Measurements from ENCODE around the gene TBC1D17.

The TBC1D17 gene

DNA sequence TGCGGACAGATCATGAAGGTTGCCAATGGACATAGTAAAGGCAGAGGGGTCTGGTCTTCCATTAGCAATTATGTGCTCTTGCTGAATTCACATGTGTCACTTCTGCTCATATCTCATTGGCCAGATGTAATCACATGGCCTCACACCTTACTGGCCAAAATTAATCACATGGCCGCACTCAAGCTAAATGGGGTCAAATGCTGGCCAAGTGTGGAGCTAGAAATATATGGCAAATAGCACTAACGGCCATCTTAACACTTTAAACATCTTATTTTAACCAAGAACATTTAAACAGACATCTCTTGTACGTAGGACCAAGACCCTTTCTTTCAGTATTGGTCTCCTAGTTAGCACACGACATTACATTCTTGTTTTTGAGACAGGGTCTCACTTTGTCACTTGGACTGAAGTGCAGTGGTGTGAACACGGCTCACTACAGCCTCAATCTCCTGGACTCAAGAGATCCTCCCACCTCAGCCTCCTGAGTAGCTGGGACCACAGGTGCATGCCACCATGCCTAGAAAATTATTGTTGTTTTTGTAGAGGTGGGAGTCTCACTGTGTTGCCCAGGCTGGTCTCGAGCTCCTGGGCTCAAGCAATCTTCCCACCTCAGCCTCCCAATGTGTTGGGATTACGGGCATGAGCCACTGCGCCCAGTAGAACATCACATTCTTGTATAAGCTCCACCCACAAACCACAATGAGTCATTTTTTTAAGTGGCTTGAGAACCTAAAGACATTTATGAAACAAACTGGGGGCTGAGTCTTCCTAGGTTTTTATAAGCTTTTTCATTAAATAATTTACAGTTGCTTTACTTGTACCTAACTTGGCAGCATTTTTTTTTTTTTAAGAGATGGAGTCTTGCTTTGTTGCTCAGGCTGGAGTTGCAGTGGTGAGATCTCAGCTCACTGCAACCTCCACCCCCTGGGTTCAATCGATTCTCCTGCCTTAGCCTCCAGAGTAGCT, 29.5 kb upstream of the TBC1D17 start:
- DNase-seq (ENCODE audit: low read depth in 3 of 3), result no peak

GRCh38 chr19:49848938-49849337, 28.6 kb upstream of the TBC1D17 start:
- DNase-seq (ENCODE audit: low read depth in 3 of 3), result no peak

DNA sequence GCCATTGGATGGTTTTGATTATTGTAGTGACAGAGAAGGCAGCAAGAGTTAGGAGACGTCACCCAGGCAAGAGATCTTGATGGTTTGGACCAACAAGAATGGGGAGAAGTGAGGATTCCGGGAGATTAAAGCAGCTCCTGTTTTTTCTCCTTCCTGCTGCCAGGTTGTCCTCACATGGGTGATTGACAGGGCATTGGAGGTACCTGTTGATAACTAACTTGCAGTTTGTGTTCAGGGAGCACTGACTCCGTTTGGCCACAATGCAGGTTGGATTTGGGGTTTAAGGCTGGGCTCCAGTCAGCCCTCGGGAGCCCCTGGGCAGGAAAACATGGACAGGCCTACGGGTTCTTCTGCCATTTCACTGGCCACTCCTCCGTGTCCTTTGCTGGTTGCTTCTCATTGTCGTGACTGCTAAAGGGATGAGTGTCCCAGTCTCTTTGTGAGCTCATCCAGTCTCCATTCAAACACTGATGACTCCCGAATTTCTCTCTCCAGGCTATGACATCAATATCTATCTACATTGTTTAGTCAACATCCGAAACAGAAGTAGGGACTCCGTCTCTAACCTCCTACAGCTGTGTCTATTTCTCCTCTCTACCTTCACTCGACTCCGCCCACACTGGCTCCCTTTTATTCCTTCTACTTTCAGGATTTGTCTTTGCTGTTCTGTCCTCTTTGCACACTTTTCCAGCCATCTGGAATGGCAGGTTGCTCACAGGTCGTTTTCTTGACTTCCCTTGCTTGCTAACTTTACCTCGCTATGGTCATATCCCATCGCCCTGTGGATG, 27.9 kb upstream of the TBC1D17 start:
- no peak for DNase-seq (ENCODE audit: low read depth in 3 of 3)

DNA sequence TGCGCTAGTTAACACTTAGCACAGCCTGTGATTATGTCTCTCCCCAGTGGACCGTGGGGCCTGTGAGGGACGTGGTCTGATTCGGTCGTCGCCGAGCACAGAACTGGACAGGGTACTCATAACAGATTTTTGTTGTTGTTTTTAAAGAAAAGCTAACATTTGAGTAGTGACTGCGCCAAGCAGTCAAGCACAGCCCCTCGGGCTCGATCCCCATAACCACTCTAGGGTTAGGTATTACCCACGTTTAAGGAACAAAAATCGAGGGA, 27.3 kb upstream of the TBC1D17 start:
- DNase-seq (ENCODE audit: low read depth in 3 of 3), result no peak

DNA sequence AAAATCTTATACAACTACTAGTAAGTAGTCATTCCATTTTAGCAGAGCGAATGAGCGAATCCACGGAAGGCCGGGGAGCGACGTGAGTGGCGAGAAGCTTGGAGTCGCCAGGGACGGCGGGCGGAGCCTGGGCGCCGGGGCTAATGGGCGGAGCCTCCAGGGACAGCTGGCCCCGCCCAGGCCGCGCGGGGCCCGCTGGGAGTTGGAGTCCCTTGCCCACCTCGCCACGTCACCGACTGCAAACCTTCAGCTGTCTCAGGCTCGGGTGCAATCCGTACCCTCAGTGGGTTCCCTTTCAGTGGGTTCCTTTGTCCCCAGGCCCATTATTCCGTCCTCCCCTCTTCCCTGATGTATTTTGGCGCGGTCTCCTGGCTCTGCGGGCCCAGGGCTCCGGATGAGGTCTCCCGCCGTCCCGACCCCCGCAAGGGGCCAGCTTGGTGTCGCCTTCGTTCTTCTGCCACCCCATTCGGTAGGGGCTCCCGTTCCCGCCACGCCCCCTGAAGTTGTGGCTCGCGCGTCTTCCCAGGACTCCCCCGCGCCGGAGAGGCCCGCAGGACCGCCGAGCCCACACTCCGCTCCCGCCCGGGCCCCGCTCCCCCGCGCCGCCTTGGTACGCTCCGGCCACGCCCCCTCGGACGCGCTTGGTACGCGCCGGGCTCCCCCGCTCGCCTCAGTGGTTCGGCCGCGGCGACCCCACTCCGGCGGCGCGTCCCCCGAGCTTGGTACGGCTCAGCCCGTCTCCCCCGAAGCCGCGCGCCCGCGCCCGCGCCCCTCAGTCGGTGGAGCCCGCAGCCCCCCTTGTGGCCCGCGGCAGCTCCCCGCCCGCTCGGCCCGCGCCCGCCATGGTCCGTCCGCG, 26.8 kb upstream of the TBC1D17 start, which contains the start of gene PTOV1:
Gene PTOV1, plus strand, starts transcription at position 673 of the 856 bp plus-strand sequence.
- peak; percentile 70 to 87 (median 79) for DNase-seq (ENCODE audit: low read depth in 3 of 3)

GRCh38 chr19:49851456-49852259, 25.8 kb upstream of the TBC1D17 start:
- no peak for DNase-seq (ENCODE audit: low read depth in 3 of 3)

DNA sequence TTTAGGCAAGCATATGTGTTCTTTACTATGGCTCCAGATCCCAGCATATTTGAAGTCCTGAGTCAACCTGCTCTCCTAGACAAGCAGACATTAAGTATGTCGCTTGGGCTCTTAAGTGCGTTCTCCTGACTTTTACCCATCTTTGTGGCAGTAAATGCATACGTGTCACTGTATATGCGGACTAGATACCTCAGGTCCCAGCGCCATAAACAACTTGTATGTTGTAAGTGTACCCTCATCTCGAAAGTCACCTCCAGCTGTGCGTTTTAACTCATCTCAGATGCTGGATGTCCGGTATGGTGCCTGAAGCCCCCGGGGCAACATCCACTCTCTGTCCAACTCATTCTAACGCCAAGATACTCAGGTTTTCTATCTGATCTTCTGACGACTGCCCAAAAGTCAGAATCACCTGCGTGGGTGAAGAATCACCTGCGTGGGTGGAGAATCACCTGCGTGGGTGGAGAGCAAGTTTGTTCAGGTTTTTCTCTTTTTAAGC, 24.8 kb upstream of the TBC1D17 start:
- no peak for DNase-seq (ENCODE audit: low read depth in 3 of 3)

DNA sequence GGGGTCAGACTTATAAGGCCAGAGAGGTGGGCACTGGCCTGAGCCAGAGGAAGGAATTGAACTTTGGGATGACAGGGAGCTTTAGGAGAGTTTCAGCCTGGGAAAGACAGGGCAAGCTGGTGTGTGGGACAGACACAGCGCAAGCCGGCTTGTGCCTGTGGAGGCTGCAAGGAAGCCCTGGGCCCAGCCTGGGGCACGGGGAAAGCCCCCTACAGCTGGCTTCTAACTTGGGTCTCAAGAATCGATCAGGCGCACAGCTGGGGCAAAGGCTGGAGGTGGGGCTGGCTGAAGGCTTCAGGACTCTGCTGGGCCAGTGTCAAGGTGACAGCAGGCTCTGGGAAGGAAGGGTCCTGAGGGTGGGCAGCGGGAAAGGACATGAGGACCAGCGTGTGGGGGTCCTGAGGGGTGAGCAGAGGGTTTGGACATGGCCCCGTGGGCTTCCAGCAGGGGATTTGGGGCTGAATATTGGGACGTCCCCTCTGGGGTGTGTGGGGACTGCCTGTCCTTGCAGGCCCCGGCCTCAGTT, 23.6 kb upstream of the TBC1D17 start:
- no peak for DNase-seq (ENCODE audit: low read depth in 3 of 3)

- DNase-seq (ENCODE audit: low read depth in 3 of 3), result no peak
These were observed 22.9 kb upstream of the TBC1D17 start for GRCh38 chr19:49854378-49855263.

DNA sequence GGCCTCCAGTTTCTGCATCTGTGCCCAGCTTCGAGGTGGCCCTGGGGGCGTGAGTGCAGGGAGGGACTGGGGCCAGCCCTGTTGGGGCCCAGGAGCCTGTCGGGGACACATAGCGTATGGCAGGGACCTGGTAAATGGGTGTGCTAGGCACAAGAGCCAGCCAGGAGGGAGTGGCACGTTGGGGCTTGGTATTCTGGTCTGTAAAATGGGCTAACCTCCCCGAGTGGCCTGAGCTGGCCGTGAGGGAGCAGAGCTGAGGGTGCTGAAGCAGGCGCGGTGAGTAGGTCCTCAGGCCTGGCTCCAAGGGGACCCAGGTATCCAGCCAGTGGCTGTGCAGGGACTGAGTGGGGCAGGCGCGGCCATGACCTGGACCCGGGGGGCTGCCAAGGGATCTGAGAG, 22.2 kb upstream of the TBC1D17 start:
- DNase-seq (ENCODE audit: low read depth in 3 of 3), result no peak

DNA sequence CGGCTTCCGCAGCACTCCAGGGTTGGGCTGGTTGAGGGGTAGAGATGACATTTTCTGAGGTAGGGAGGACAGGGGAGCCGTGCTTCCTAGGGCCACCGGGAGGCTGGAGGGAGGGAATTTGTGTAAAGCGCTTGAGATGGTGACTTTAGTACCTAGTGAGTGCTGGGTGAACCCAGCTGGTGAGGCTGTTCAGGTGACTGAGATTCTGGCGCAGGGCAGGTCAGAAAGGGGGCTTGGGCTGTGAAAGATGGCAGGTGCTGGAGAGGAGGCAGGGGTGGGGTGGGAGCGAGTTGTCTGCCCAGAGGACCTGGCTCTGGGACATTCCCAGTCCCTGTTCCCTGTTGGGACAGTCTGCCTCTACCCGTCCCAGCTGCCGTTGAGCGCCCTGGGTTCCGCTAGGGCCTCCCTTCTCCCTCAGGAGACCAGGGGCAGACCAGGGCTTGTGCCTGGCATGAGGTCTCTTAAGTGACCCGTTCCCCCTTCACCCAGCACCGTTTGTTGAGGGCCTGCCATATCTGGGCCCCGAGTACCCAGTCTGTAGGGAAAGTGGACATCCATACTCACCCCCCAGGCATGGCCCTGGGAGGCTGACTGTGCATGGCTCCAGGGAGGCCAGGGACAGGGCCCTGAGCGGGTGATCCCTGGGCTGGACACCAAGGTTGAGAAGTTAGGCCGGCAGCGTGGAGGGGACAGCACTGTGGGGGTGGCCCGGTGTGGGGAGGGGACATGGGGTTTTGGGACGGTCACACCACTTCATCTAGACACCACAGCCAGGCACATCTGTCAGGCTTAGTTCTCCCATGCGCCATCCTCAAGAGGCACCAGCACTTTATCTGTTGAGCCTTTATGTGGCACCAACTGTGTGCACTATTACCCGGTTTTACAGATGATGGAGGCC, 21.6 kb upstream of the TBC1D17 start:
- no peak for DNase-seq (ENCODE audit: low read depth in 3 of 3)

DNA sequence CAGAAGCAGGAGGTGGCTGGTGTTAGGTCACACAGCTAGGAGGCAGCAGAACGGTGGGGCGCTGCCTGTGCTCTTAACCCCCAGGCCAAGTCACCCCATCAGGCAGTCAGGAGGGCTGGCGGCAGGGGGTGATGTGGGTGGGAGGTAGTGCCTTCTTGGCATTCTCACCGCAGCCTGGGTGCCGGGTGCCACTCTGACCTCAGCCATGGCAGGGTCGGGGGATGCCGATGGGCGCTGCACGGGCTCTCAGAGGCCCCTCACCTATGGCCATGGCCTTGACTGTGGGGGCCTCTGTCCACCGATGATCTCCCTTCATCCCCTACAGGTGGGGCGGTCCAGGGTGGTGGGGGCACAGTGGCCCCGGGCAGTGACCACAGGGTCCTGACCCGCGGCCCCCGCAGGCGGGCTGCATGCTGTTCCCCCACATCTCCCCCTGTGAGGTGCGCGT, 20.9 kb upstream of the TBC1D17 start:
- no peak for DNase-seq (ENCODE audit: low read depth in 3 of 3)

DNA sequence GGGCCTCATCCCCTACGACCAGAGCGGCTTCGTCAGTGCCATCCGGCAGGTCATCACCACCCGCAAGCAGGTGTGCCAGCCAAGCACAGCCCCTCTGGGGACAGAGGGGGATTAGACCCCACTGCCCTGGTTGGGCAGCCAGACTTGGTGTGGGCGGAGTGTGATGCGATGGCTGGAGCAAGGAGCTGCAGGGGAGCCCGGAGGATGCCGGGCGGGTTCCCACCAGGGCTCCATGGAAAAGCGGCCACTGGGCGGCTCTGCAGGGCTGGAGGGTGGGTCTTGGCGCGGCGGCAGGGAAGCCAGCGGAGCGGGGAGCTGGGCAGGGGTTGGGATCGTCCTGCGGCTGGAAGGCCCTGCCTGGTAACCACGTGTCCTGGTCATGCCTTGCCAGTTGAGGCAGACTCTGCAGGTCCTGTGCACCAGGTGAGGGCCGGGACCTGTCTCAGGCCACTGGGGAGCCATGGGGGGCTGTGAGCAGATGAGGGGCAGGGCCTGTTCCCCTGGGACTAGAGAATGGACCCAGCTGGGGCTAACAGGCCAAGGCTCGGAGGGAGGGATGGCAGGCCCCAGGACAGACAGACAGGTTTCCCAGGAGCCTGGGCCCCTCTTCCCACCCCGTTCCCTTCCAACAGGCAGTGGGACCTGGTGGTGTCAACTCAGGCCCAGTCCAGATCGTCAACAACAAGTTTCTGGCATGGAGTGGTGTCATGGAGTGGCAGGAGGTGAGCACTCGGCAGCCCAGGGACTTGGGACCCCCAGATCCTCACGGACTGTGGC, 20.3 kb upstream of the TBC1D17 start:
- no peak for DNase-seq (ENCODE audit: low read depth in 3 of 3)

GRCh38 chr19:49857838-49858087, 19.7 kb upstream of the TBC1D17 start:
- DNase-seq (ENCODE audit: low read depth in 3 of 3), result no peak

DNA sequence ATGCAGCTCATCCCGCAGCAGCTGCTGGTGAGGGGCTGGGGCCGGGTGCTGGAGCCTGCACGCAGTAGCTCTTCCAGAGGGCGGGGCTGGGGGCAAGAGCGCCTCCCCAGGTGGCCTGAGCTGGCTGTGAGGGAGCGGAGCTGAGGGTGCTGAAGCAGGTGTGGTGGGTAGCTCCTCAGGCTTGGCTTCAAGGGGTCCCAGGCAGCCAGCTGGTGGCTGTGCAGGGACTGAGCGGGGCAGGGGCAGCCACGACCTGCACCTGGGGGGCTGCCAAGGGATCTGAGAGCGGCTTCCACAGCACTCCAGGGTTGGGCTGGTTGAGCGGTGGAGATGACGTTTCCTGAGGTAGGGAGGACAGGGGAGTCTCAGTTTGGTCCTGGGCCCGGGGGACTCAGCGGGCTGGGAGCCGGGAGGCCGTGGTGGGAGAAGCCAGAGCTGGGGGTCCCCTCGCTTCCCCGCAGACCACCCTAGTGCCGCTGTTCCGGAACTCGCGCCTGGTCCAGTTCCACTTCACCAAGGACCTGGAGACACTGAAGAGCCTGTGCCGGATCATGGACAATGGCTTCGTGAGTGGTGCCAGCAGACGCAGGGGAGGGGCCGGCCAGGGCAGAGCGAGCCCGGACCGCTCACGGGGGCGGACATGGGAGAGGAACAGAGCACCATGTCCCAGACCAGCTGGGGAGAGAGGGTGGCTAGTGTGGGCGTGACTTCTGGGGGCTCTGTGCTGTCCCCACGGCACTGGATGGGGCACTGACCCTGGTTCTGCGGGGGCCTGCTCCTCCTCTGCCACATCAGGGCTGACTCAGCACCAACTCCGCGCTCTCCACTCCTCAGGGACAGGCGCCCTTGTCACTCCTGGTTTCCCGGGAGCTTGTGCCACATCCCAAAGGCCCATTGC, 19.2 kb upstream of the TBC1D17 start:
- no peak for DNase-seq (ENCODE audit: low read depth in 3 of 3)

- no peak for DNase-seq (ENCODE audit: low read depth in 3 of 3)
These were observed 17.7 kb upstream of the TBC1D17 start for GRCh38 chr19:49859682-49860335.

Data from stimulated activated CD4-positive, alpha-beta T cell treated with anti-CD3 and anti-CD28 coated beads, TNF-alpha, amount 100 ng/mL, for 24 hours (primary cell).